Erythroblast (primary cell): Measurements from ENCODE around the gene FOXP2.
"Not testable (repeated sequence)": the region's sequence is repeated elsewhere in the genome, so short reads cannot be mapped to it uniquely, and the experiment has no call there.

Experiments used
- GATA1 ChIP-seq: IDR thresholded peaks from 2 replicates; pipeline ENCODE4 v1.6.1; 2011; ENCODE audit warnings: low read depth, mild to moderate bottlenecking, control low read depth, low read length, moderate library complexity
- POLR2A ChIP-seq: IDR thresholded peaks from 2 replicates; pipeline ENCODE4 v1.6.1; 2011; ENCODE audit warnings: mild to moderate bottlenecking, low read length

- not testable (repeated sequence) for TF ChIP-seq POLR2A, GATA1
Measured at GRCh38 chr7:114384346-114384745, 30.3 kb upstream of the FOXP2 start.
